ENCODE measurements around the gene NAE1. TPM values are rescaled to one million over a fixed set of nuclear protein-coding genes. Genes with fewer than 3 reads are reported as not detected.

NAE1 gene
- total RNA-seq, 2 experiments from 2014 or later, result 89.1 to 91.2 TPM

GRCh38 chr16:66810391-66810790 lies 20.4 kb downstream of the NAE1 start:
- no peak for DNase-seq
- H3K27ac ChIP-seq (ENCODE audit: low read depth in 1 of 2, low read length in 2 of 2), result no peak overlapping the region
- no peaks in the 10 kb centered on the region for H3K9me3 Mint-ChIP-seq
- H3K36me3 ChIP-seq (ENCODE audit: insufficient read depth, low read length), result peaks cover 66% of the 10 kb centered on the region
- no peak overlapping the region for H3K4me3 ChIP-seq (ENCODE audit: low read length)
- no peak overlapping the region for H3K27ac Mint-ChIP-seq
- H3K36me3 Mint-ChIP-seq (ENCODE audit: low read depth), result peaks cover 94% of the 10 kb centered on the region
- no peaks in the 10 kb centered on the region for H3K27me3 Mint-ChIP-seq
- no peak for TF ChIP-seq CTCF (IDR thresholded peaks at IDR 0.05)
- no peaks in the 10 kb centered on the region for H3K4me1 Mint-ChIP-seq (ENCODE audit: low read depth)
- H3K27me3 ChIP-seq (ENCODE audit: control insufficient read depth in 1 of 2, insufficient read depth in 2 of 2, low read length in 2 of 2), result no peaks in the 10 kb centered on the region
- no peaks in the 10 kb centered on the region for H3K9me3 ChIP-seq (ENCODE audit: control insufficient read depth in 1 of 2, insufficient read depth in 1 of 2, low read length in 2 of 2)
- ChIA-PET POLR2A (interaction anchor here (1.0 kb wide), 1 partner anchor 13 kb away, joined by 4 read pairs; no protein-coding TSS in a partner anchor), CTCF (no interaction called here)
- H3K4me3 Mint-ChIP-seq, result no peak overlapping the region
- no peaks in the 10 kb centered on the region for H3K4me1 ChIP-seq (ENCODE audit: insufficient read depth, low read length)
- intact Hi-C loops (cut with DNase I, micrococcal nuclease), result no loop called here
- ATAC-seq (ENCODE audit: poor library complexity), result no peak

- no peak for TF ChIP-seq CTCF (IDR thresholded peaks at IDR 0.05)
- no peak overlapping the region for H3K4me3 ChIP-seq (ENCODE audit: low read length)
- no peak overlapping the region for H3K4me3 Mint-ChIP-seq
- ChIA-PET CTCF (no interaction called here), POLR2A (interaction anchor here (1.0 kb wide), 1 partner anchor 14 kb away, joined by 4 read pairs; no protein-coding TSS in a partner anchor)
- H3K9me3 Mint-ChIP-seq, result no peaks in the 10 kb centered on the region
- H3K36me3 Mint-ChIP-seq (ENCODE audit: low read depth), result peaks cover 94% of the 10 kb centered on the region
- DNase-seq (no peak), ATAC-seq (ENCODE audit: poor library complexity) (no peak)
- no peaks in the 10 kb centered on the region for H3K4me1 Mint-ChIP-seq (ENCODE audit: low read depth)
- no peaks in the 10 kb centered on the region for H3K9me3 ChIP-seq (ENCODE audit: control insufficient read depth in 1 of 2, insufficient read depth in 1 of 2, low read length in 2 of 2)
- H3K27me3 Mint-ChIP-seq, result no peaks in the 10 kb centered on the region
- no peak overlapping the region for H3K27ac Mint-ChIP-seq
- intact Hi-C loops (cut with DNase I, micrococcal nuclease), result no loop called here
- no peak overlapping the region for H3K27ac ChIP-seq (ENCODE audit: low read depth in 1 of 2, low read length in 2 of 2)
- H3K4me1 ChIP-seq (ENCODE audit: insufficient read depth, low read length), result no peaks in the 10 kb centered on the region
- H3K36me3 ChIP-seq (ENCODE audit: insufficient read depth, low read length), result peaks cover 66% of the 10 kb centered on the region
- no peaks in the 10 kb centered on the region for H3K27me3 ChIP-seq (ENCODE audit: control insufficient read depth in 1 of 2, insufficient read depth in 2 of 2, low read length in 2 of 2)
Observed at GRCh38 chr16:66809765-66810164, 21.0 kb downstream of the NAE1 start.

- Histone ChIP-seq H3K4me1 (ENCODE audit: insufficient read depth, low read length) (no peaks in the 10 kb centered on the region), H3K36me3 (ENCODE audit: insufficient read depth, low read length) (peaks cover 50% of the 10 kb centered on the region), H3K27me3 (ENCODE audit: control insufficient read depth in 1 of 2, insufficient read depth in 2 of 2, low read length in 2 of 2) (no peaks in the 10 kb centered on the region), H3K27ac (ENCODE audit: low read depth in 1 of 2, low read length in 2 of 2) (no peak overlapping the region), H3K9me3 (ENCODE audit: control insufficient read depth in 1 of 2, insufficient read depth in 1 of 2, low read length in 2 of 2) (peaks cover 0 to 13% of the 10 kb centered on the region in 2 experiments), H3K4me3 (ENCODE audit: low read length) (no peak overlapping the region)
- intact Hi-C loops (cut with DNase I, micrococcal nuclease), result no loop called here
- Mint-ChIP-seq H3K36me3 (ENCODE audit: low read depth) (peaks cover 54% of the 10 kb centered on the region), H3K4me3 (no peak overlapping the region), H3K4me1 (ENCODE audit: low read depth) (no peaks in the 10 kb centered on the region), H3K9me3 (no peaks in the 10 kb centered on the region), H3K27me3 (no peaks in the 10 kb centered on the region), H3K27ac (no peak overlapping the region)
- ChIA-PET POLR2A (no interaction called here), CTCF (no interaction called here)
- no peak for TF ChIP-seq CTCF (IDR thresholded peaks at IDR 0.05)
- DNase-seq, result no peak
- ATAC-seq (ENCODE audit: poor library complexity), result no peak
Observed at GRCh38 chr16:66802159-66802558, 28.6 kb downstream of the NAE1 start.
